K562 (cell line): ENCODE data around the gene GALNT16. TPM values are rescaled to one million over a fixed set of nuclear protein-coding genes. Genes with fewer than 3 reads are reported as not detected.

ENCODE experiments used
- SMARCA4 ChIP-seq: fragments of 450-650 bp; IDR thresholded peaks from 2 replicates; pipeline ENCODE4 v1.6.1; 2016
- polyA plus RNA-seq, 8 experiments: library from polyadenylated mRNA; depleted of rRNA in 4 of 8; stranded (reverse) in 5 of 8; unstranded in 3 of 8; fragments of >200 nt; fragmentation: Nextera tagmentation in 2 of 8; fragmentation: Illumina TruSeq in 1 of 8; extraction: Ambion mirVana in 2 of 8; extraction: Trizol in 1 of 8; gene quantifications; 2 replicates each; pipeline versions ENCODE4 v1.2.1 to v1.2.3, GENCODE V29; 2011 to 2014; ENCODE audit warnings: inconsistent platforms in 1 of 8, missing spikeins in 1 of 8
- total RNA-seq, 7 experiments: library from RNA; depleted of rRNA in 6 of 7; stranded (reverse); fragments of >200 nt in 6 of 7; fragmentation: Illumina TruSeq in 2 of 7; extraction: Trizol in 2 of 7; gene quantifications; 2 replicates each; pipeline versions ENCODE4 v1.2.1 to v1.2.3, GENCODE V29; 2011 to 2021; ENCODE audit warnings: low replicate concordance in 1 of 7
- TF ChIP-seq, protein P1 (sequence below): fragments of 450-650 bp; IDR thresholded peaks from 2 replicates; pipeline ENCODE4 v1.6.1; 2016; ENCODE audit warnings: mild to moderate bottlenecking, moderate library complexity
- TF ChIP-seq, protein P2 (sequence below): sonication (generic); formaldehyde crosslinking; IDR thresholded peaks from 2 replicates; pipeline ENCODE4 v1.8.1; 2023; ENCODE audit warnings: mild to moderate bottlenecking, missing genetic modification reagents
- TF ChIP-seq, protein P3 (sequence below): fragments of 450-650 bp; formaldehyde crosslinking; IDR thresholded peaks from 2 replicates; pipeline ENCODE4 v1.4.0; 2020; ENCODE audit warnings: mild to moderate bottlenecking, moderate library complexity

Gene GALNT16
- total and polyA plus RNA-seq, 9 of the 15 experiments (the other 6 are each of a cell fraction or from before 2014, with no cell fraction given) = not detected

DNA sequence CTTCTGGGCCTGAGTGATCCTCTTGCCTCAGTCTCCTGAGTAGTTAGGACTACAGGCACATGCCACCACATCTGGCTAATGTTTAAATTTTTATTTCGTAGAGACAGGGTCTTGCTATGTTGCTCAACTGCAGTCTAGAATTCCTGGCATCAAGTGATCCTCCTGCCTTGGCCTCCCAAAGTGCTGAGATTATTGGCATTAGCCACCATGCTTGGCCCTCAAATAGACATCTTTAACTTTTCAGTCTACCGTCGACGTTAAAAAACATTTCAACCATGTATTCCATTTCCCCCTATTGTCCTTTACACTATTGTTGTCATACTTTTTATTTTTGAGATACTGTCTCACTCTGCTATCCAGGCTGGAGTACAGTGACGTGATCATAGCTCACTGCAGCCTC lies 115.8 kb downstream of the GALNT16 start (continued):
- TF ChIP-seq, protein P1, sequence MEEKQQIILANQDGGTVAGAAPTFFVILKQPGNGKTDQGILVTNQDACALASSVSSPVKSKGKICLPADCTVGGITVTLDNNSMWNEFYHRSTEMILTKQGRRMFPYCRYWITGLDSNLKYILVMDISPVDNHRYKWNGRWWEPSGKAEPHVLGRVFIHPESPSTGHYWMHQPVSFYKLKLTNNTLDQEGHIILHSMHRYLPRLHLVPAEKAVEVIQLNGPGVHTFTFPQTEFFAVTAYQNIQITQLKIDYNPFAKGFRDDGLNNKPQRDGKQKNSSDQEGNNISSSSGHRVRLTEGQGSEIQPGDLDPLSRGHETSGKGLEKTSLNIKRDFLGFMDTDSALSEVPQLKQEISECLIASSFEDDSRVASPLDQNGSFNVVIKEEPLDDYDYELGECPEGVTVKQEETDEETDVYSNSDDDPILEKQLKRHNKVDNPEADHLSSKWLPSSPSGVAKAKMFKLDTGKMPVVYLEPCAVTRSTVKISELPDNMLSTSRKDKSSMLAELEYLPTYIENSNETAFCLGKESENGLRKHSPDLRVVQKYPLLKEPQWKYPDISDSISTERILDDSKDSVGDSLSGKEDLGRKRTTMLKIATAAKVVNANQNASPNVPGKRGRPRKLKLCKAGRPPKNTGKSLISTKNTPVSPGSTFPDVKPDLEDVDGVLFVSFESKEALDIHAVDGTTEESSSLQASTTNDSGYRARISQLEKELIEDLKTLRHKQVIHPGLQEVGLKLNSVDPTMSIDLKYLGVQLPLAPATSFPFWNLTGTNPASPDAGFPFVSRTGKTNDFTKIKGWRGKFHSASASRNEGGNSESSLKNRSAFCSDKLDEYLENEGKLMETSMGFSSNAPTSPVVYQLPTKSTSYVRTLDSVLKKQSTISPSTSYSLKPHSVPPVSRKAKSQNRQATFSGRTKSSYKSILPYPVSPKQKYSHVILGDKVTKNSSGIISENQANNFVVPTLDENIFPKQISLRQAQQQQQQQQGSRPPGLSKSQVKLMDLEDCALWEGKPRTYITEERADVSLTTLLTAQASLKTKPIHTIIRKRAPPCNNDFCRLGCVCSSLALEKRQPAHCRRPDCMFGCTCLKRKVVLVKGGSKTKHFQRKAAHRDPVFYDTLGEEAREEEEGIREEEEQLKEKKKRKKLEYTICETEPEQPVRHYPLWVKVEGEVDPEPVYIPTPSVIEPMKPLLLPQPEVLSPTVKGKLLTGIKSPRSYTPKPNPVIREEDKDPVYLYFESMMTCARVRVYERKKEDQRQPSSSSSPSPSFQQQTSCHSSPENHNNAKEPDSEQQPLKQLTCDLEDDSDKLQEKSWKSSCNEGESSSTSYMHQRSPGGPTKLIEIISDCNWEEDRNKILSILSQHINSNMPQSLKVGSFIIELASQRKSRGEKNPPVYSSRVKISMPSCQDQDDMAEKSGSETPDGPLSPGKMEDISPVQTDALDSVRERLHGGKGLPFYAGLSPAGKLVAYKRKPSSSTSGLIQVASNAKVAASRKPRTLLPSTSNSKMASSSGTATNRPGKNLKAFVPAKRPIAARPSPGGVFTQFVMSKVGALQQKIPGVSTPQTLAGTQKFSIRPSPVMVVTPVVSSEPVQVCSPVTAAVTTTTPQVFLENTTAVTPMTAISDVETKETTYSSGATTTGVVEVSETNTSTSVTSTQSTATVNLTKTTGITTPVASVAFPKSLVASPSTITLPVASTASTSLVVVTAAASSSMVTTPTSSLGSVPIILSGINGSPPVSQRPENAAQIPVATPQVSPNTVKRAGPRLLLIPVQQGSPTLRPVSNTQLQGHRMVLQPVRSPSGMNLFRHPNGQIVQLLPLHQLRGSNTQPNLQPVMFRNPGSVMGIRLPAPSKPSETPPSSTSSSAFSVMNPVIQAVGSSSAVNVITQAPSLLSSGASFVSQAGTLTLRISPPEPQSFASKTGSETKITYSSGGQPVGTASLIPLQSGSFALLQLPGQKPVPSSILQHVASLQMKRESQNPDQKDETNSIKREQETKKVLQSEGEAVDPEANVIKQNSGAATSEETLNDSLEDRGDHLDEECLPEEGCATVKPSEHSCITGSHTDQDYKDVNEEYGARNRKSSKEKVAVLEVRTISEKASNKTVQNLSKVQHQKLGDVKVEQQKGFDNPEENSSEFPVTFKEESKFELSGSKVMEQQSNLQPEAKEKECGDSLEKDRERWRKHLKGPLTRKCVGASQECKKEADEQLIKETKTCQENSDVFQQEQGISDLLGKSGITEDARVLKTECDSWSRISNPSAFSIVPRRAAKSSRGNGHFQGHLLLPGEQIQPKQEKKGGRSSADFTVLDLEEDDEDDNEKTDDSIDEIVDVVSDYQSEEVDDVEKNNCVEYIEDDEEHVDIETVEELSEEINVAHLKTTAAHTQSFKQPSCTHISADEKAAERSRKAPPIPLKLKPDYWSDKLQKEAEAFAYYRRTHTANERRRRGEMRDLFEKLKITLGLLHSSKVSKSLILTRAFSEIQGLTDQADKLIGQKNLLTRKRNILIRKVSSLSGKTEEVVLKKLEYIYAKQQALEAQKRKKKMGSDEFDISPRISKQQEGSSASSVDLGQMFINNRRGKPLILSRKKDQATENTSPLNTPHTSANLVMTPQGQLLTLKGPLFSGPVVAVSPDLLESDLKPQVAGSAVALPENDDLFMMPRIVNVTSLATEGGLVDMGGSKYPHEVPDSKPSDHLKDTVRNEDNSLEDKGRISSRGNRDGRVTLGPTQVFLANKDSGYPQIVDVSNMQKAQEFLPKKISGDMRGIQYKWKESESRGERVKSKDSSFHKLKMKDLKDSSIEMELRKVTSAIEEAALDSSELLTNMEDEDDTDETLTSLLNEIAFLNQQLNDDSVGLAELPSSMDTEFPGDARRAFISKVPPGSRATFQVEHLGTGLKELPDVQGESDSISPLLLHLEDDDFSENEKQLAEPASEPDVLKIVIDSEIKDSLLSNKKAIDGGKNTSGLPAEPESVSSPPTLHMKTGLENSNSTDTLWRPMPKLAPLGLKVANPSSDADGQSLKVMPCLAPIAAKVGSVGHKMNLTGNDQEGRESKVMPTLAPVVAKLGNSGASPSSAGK = no peak
- TF ChIP-seq, protein P2, sequence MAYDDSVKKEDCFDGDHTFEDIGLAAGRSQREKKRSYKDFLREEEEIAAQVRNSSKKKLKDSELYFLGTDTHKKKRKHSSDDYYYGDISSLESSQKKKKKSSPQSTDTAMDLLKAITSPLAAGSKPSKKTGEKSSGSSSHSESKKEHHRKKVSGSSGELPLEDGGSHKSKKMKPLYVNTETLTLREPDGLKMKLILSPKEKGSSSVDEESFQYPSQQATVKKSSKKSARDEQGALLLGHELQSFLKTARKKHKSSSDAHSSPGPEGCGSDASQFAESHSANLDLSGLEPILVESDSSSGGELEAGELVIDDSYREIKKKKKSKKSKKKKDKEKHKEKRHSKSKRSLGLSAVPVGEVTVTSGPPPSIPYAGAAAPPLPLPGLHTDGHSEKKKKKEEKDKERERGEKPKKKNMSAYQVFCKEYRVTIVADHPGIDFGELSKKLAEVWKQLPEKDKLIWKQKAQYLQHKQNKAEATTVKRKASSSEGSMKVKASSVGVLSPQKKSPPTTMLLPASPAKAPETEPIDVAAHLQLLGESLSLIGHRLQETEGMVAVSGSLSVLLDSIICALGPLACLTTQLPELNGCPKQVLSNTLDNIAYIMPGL (CRISPR knock-in tag) = no peak
- no peak for TF ChIP-seq SMARCA4
- TF ChIP-seq, protein P3, sequence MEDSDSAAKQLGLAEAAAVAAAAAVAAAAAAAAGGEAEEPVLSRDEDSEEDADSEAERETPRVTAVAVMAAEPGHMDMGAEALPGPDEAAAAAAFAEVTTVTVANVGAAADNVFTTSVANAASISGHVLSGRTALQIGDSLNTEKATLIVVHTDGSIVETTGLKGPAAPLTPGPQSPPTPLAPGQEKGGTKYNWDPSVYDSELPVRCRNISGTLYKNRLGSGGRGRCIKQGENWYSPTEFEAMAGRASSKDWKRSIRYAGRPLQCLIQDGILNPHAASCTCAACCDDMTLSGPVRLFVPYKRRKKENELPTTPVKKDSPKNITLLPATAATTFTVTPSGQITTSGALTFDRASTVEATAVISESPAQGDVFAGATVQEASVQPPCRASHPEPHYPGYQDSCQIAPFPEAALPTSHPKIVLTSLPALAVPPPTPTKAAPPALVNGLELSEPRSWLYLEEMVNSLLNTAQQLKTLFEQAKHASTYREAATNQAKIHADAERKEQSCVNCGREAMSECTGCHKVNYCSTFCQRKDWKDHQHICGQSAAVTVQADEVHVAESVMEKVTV = no peak
